ENCODE measurements around the gene CCDC187. TPM values are rescaled to one million over a fixed set of nuclear protein-coding genes. Genes with fewer than 3 reads are reported as not detected.

Gene CCDC187
- total RNA-seq, 1 donor from 2014 or later: 0.47 TPM

DNA sequence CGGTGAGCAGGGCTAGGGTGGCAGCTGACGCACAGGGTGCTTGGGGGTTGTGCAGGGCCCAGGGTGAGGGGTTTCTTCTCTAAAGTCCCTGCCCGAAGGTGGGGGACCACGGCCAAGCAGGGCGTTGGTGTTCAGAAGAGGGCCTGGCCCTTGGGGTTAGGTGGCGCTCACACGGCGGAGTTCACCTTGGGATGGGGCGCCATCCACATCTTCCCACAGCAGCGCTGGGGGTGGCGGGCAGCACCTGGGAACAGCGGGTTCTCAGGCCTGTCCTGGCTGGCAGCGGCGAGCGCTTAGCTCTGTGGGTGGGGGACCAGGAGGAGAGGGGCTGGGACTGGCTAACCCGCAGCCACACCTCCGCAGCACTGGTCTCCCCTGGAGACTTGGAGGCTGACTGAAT, 29.6 kb upstream of the CCDC187 start:
- no peak overlapping the region for H3K4me3 Mint-ChIP-seq
- no peaks in the 10 kb centered on the region for H3K9me3 Mint-ChIP-seq
- TF ChIP-seq, protein P1, sequence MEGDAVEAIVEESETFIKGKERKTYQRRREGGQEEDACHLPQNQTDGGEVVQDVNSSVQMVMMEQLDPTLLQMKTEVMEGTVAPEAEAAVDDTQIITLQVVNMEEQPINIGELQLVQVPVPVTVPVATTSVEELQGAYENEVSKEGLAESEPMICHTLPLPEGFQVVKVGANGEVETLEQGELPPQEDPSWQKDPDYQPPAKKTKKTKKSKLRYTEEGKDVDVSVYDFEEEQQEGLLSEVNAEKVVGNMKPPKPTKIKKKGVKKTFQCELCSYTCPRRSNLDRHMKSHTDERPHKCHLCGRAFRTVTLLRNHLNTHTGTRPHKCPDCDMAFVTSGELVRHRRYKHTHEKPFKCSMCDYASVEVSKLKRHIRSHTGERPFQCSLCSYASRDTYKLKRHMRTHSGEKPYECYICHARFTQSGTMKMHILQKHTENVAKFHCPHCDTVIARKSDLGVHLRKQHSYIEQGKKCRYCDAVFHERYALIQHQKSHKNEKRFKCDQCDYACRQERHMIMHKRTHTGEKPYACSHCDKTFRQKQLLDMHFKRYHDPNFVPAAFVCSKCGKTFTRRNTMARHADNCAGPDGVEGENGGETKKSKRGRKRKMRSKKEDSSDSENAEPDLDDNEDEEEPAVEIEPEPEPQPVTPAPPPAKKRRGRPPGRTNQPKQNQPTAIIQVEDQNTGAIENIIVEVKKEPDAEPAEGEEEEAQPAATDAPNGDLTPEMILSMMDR (IDR thresholded peaks at IDR 0.05; ENCODE audit: unreplicated experiment): no peak
- no peaks in the 10 kb centered on the region for H3K36me3 Mint-ChIP-seq
- no peaks in the 10 kb centered on the region for H3K27me3 Mint-ChIP-seq (ENCODE audit: low read depth)
- H3K4me1 Mint-ChIP-seq: peaks cover 14% of the 10 kb centered on the region
- no peak for DNase-seq (ENCODE audit: low spot score in 2 of 2, unreplicated experiment in 2 of 2)
- no peak overlapping the region for H3K27ac Mint-ChIP-seq

DNA sequence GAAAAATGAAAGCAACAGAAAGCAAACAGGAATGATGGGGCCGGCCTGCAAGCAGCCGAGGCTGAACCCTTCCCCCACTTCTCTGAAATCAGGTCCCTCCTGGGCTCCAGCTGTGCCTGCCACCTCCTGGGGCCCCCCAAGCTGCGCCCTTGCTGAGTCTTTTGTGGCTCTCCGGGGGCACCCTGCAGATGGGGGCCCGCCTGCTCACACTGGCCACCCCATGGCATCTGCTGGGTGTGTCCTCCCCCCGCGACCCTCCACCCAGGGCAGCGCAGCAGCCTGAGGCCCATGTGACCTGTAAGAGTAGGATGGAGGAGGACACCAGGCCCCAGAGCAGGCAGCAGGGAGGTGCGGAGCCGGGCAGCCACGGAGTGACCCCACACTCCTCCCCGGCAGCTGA, 29.2 kb upstream of the CCDC187 start:
- H3K27ac Mint-ChIP-seq: no peak overlapping the region
- H3K36me3 Mint-ChIP-seq: no peaks in the 10 kb centered on the region
- TF ChIP-seq, protein P1 (IDR thresholded peaks at IDR 0.05; ENCODE audit: unreplicated experiment): no peak
- H3K4me3 Mint-ChIP-seq: no peak overlapping the region
- no peak for DNase-seq (ENCODE audit: low spot score in 2 of 2, unreplicated experiment in 2 of 2)
- no peaks in the 10 kb centered on the region for H3K27me3 Mint-ChIP-seq (ENCODE audit: low read depth)
- H3K9me3 Mint-ChIP-seq: no peaks in the 10 kb centered on the region
- H3K4me1 Mint-ChIP-seq: peaks cover 15% of the 10 kb centered on the region

DNA sequence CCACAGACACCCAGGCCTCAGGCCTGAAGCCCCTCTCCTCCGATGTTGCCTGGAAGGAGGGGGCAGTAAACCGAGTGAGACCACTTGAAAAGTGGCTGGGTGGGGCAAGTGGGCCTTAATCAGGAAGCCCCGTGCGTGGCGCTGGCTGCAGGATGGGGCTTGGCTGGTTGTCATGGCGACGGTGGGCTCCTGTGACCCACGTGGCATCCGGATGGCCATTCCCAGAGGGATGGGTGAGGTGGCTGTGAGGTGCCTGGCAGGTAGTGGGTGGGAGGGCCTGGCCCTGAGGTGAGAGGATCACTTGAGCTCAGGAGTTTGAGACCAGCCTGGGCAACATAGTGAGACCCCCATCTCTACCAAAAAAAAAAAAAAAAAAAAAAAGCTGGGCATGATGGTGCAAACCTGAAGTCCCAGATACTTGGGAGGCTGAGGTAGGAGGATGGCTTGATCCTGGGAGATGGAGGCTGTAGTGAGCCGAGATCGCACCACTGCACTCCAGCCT, 28.6 kb upstream of the CCDC187 start:
- peaks cover 15% of the 10 kb centered on the region for H3K4me1 Mint-ChIP-seq
- H3K27me3 Mint-ChIP-seq (ENCODE audit: low read depth): no peaks in the 10 kb centered on the region
- TF ChIP-seq, protein P1 (IDR thresholded peaks at IDR 0.05; ENCODE audit: unreplicated experiment): no peak
- no peaks in the 10 kb centered on the region for H3K9me3 Mint-ChIP-seq
- DNase-seq (ENCODE audit: low spot score in 2 of 2, unreplicated experiment in 2 of 2): no peak
- H3K4me3 Mint-ChIP-seq: no peak overlapping the region
- no peaks in the 10 kb centered on the region for H3K36me3 Mint-ChIP-seq
- no peak overlapping the region for H3K27ac Mint-ChIP-seq

DNA sequence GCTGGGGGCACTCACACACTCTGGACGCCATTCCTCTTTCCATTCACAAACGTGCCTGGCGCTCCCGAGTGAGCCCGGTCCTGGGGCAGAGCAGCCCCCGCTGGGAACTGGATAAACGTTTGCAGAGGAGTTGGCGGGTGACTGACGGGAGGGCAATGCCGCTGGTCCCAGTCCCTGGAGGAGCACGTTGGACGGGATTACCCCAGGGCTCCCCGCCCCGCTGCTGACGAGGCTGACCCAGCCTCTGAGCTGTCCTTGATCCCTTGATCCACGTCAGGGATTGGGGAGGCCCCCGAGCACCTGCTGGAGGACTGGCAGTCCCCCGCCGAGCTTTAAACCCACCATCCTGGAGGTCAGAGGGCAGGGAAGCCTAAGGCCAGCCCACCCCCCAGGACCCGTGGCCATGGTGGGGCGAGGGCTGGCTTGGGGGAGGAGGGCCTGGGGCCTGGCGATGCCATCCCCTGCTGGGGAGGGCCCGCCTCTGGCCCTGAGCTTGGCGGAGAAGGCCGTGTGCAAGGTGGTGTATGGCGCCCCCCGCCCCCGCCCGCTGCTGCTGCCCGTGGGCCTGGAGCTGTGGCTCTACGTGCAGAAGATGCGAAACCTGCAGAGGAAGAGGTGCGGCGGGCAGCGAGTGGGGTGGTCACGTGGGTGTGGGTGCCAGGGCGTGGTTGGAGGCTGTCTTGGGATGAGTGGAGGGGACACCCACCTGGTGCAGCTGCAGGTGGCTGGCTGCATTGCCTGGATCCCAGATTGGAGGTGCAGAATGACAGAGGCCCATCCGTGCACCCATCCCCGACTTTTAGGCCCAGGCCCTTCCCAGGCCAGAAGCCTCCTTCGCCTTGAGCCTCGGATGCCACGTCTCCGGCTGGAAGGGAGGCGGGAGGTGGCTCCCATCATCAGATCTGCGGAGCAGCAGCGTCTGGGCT, 27.9 kb upstream of the CCDC187 start:
- TF ChIP-seq, protein P1 (IDR thresholded peaks at IDR 0.05; ENCODE audit: unreplicated experiment): no peak
- Mint-ChIP-seq H3K4me1 (peaks cover 16% of the 10 kb centered on the region), H3K36me3 (no peaks in the 10 kb centered on the region), H3K9me3 (no peaks in the 10 kb centered on the region), H3K27me3 (ENCODE audit: low read depth) (no peaks in the 10 kb centered on the region), H3K27ac (no peak overlapping the region), H3K4me3 (no peak overlapping the region)
- no peak for DNase-seq (ENCODE audit: low spot score in 2 of 2, unreplicated experiment in 2 of 2)

DNA sequence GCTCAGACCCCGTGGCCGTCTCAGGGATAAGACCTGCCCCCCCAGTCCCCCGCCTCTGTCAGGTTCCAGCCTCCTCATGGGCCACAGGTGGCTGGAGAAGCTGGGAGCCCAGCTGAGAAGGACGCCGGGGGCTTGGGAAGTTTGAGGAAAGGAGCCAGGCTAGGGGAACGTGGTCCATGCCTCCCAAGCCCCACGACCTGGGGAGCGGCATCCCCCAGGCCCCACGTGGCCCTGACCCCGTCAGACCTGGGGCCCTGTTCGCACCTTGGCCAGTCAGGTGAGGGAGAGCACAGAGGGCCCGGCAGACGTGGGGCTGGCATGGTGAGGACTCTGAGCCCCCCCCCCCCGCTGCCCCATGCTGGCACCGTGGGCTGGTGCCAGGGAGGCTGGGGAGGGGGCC, 27.1 kb upstream of the CCDC187 start:
- Mint-ChIP-seq H3K27ac (no peak overlapping the region), H3K36me3 (no peaks in the 10 kb centered on the region), H3K4me3 (no peak overlapping the region), H3K4me1 (peaks cover 23% of the 10 kb centered on the region), H3K9me3 (no peaks in the 10 kb centered on the region), H3K27me3 (ENCODE audit: low read depth) (no peaks in the 10 kb centered on the region)
- TF ChIP-seq, protein P1 (IDR thresholded peaks at IDR 0.05; ENCODE audit: unreplicated experiment): no peak
- DNase-seq (ENCODE audit: low spot score in 2 of 2, unreplicated experiment in 2 of 2): no peak

Data from mesothelial cell of epicardium (in vitro differentiated cells).